SH-SY5Y (cell line): ENCODE measurements around the gene CUL4A.

ENCODE experiments used
- GATA2 ChIP-seq: IDR thresholded peaks from 2 replicates; pipeline ENCODE4 v1.6.1; 2011; ENCODE audit warnings: mild to moderate bottlenecking, low read depth, low read length
- GATA3 ChIP-seq: IDR thresholded peaks from 2 replicates; pipeline ENCODE4 v1.6.1; 2011; ENCODE audit warnings: low read depth, mild to moderate bottlenecking, low read length, moderate library complexity

GRCh38 chr13:113216254-113217048 is 7.0 kb downstream of the CUL4A start:
- TF ChIP-seq GATA2 (no peak), GATA3 (no peak)
